ENCODE results near the gene SFMBT2. TPM values are rescaled to one million over a fixed set of nuclear protein-coding genes. Genes with fewer than 3 reads are reported as not detected.

The SFMBT2 gene
- total and polyA plus RNA-seq, 4 donors, result 2.9 to 11.0 (median 6.5) TPM

DNA sequence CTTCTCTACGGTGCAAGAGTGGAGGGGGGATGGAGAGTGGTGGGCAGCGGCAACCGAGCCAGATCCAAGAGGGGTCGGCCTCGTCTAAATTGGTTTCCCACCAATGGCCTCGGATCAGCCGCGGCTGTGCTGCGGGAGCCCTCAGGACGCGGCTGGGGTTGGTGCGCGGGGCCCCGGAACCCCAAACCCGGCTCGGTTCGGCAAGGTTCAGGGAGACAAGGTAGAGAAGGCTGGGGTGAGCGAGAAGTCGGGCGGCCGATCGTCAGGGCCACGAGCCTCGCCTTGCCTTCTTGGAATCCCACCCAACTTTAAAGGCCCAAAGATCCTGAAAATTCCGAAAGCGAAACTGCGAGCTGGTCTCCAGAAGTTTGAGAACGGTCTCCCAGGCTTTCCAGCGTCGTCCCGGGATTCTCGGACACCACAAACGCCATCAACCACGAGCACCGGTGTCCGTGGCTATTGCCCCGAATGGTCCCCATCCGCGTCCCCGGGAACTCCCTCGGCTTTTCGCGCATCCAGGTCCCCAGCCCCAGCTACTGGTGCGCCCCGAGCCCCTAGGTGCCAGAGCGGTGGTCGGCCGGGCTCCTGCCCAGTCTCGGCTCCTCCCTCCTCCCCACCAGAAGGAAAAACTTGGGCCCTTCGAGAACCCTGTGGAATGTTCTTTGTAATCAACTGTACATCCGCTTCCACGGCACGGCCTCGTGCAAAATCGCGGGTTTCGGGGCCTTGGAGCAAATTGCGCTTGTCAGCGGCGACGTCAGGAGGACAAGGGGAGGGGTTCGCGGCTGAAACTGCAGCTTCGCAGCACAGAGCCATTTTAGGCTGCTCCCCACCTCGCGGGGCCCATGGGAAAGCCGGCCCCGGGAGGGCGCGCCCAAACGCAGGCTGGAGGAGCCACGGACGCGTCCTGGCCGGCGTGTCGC, 3.2 kb downstream of the SFMBT2 start:
- DNase-seq (peak; percentile 77 to 82 (median 81)), ATAC-seq (ENCODE audit: insufficient read depth, low FRiP score) (no peak)
- WGBS, 2 donors, result 7 to 11% methylated on average over 77 of the region's 77 CpGs
- Histone ChIP-seq H3K27ac (ENCODE audit: low read depth in 1 of 2, low read length in 1 of 2) (peak overlapping the region; percentile 54 to 90), H3K27me3 (ENCODE audit: control insufficient read depth in 3 of 3, insufficient read depth in 3 of 3, low read length in 2 of 3) (peaks cover 0 to 39% (median 19%) of the 10 kb centered on the region in 3 donors), H3K4me1 (ENCODE audit: control insufficient read depth in 5 of 5, insufficient read depth in 5 of 5, low read length in 5 of 5) (peaks cover 0 to 35% (median 7%) of the 10 kb centered on the region in 5 donors), H3K9ac (ENCODE audit: insufficient read depth in 1 of 2, low read length in 2 of 2) (peak overlapping the region; percentile 57 to 74), H3K9me3 (ENCODE audit: control insufficient read depth in 4 of 4, insufficient read depth in 3 of 4, low read length in 3 of 4) (peaks cover 0 to 3% (median 0%) of the 10 kb centered on the region in 4 donors), H3K4me3 (peak overlapping the region; percentile 5), H3K36me3 (ENCODE audit: control insufficient read depth in 4 of 4, insufficient read depth in 4 of 4, low read length in 4 of 4) (no peaks in the 10 kb centered on the region)
- TF ChIP-seq, protein P1, sequence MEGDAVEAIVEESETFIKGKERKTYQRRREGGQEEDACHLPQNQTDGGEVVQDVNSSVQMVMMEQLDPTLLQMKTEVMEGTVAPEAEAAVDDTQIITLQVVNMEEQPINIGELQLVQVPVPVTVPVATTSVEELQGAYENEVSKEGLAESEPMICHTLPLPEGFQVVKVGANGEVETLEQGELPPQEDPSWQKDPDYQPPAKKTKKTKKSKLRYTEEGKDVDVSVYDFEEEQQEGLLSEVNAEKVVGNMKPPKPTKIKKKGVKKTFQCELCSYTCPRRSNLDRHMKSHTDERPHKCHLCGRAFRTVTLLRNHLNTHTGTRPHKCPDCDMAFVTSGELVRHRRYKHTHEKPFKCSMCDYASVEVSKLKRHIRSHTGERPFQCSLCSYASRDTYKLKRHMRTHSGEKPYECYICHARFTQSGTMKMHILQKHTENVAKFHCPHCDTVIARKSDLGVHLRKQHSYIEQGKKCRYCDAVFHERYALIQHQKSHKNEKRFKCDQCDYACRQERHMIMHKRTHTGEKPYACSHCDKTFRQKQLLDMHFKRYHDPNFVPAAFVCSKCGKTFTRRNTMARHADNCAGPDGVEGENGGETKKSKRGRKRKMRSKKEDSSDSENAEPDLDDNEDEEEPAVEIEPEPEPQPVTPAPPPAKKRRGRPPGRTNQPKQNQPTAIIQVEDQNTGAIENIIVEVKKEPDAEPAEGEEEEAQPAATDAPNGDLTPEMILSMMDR (IDR thresholded peaks at IDR 0.05; ENCODE audit: control extremely low read depth, extremely low read depth), result no peak

DNA sequence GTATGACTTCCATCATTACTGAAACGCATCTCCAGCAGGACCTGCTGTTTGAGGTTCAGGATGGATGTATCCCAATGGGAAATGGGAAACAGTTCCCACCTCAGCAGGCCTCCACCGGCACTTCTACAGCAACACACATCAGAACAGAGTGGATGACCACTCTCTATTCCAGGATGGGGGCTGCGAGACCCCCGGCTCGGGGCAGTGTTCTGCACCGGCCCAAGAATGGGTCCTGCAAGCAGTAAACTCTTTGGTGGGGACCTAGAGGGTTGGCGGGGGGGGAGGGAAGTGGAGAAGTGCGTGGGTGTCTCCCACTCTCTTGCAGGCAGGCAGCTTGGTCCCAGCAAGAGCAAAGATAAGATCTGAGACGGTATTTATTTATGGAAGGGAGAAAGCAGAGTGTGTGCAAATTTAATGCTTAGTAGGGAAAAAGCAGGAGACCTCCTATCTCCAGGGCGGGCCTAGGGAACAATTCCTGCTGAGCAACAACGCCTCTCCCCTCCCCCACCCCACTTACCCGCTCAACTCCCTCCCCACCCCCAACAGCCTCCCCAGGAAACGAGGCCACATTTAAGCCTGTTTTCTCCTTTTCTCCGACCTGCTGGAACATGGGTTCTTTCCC, 4.0 kb downstream of the SFMBT2 start:
- TF ChIP-seq, protein P1 (IDR thresholded peaks at IDR 0.05; ENCODE audit: control extremely low read depth, extremely low read depth), result no peak
- Histone ChIP-seq H3K4me1 (ENCODE audit: control insufficient read depth in 5 of 5, insufficient read depth in 5 of 5, low read length in 5 of 5) (peaks cover 0 to 27% (median 7%) of the 10 kb centered on the region in 5 donors), H3K9me3 (ENCODE audit: control insufficient read depth in 4 of 4, insufficient read depth in 3 of 4, low read length in 3 of 4) (peaks cover 0 to 3% (median 0%) of the 10 kb centered on the region in 4 donors), H3K36me3 (ENCODE audit: control insufficient read depth in 4 of 4, insufficient read depth in 4 of 4, low read length in 4 of 4) (no peaks in the 10 kb centered on the region), H3K4me3 (no peak overlapping the region), H3K27me3 (ENCODE audit: control insufficient read depth in 3 of 3, insufficient read depth in 3 of 3, low read length in 2 of 3) (peaks cover 0 to 31% (median 14%) of the 10 kb centered on the region in 3 donors), H3K9ac (ENCODE audit: insufficient read depth in 1 of 2, low read length in 2 of 2) (no peak overlapping the region), H3K27ac (ENCODE audit: low read depth in 1 of 2, low read length in 1 of 2) (peak overlapping the region; percentile 40 to 90)
- ATAC-seq (ENCODE audit: insufficient read depth, low FRiP score) (no peak), DNase-seq (peak in 2 of 3 donors; percentile 32 to 59)
- 67 to 73% methylated on average over 14 of the region's 14 CpGs for WGBS, 2 donors

DNA sequence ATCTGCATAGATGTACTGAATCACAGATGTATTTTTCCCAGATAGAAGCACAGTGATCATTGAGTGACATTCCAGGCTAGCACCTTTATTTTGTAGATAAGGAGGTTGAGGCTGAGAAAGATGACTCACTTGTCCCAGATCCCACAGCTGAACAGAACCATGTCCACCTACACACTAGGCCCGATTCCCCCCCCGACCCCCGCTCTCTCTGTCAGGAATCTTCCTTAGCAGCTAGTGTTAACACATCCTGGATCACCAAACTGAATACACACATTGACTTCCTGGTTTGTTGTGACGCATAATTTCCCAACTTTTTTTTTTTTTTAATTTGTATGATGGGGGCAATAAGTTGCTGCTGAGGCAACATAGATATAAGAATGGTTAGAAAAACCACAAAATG, 5.2 kb downstream of the SFMBT2 start:
- Histone ChIP-seq H3K4me3 (no peak overlapping the region), H3K36me3 (ENCODE audit: control insufficient read depth in 4 of 4, insufficient read depth in 4 of 4, low read length in 4 of 4) (no peaks in the 10 kb centered on the region), H3K27me3 (ENCODE audit: control insufficient read depth in 3 of 3, insufficient read depth in 3 of 3, low read length in 2 of 3) (peaks cover 0 to 23% (median 10%) of the 10 kb centered on the region in 3 donors), H3K4me1 (ENCODE audit: control insufficient read depth in 5 of 5, insufficient read depth in 5 of 5, low read length in 5 of 5) (peaks cover 0 to 19% (median 12%) of the 10 kb centered on the region in 5 donors), H3K27ac (ENCODE audit: low read depth in 1 of 2, low read length in 1 of 2) (peak overlapping the region in 1 of 2 donors; percentile 47), H3K9me3 (ENCODE audit: control insufficient read depth in 4 of 4, insufficient read depth in 3 of 4, low read length in 3 of 4) (no peaks in the 10 kb centered on the region), H3K9ac (ENCODE audit: insufficient read depth in 1 of 2, low read length in 2 of 2) (no peak overlapping the region)
- ATAC-seq (ENCODE audit: insufficient read depth, low FRiP score) (no peak), DNase-seq (no peak)
- WGBS, 2 donors, result 22 to 31% methylated on average over 2 to 4 of the region's 4 CpGs
- TF ChIP-seq, protein P1 (IDR thresholded peaks at IDR 0.05; ENCODE audit: control extremely low read depth, extremely low read depth), result no peak

All from lung (tissue), 12 donors.